K562 (cell line): ENCODE measurements around the gene ACP6. TPM values are rescaled to one million over a fixed set of nuclear protein-coding genes. Genes with fewer than 3 reads are reported as not detected.

Source experiments
- ATAC-seq: fragments of 200-7000 bp; cut with Tn5 transposase; 3 replicates; pipeline ENCODE4 v1.9.1; 2020; ENCODE audit warnings: moderate library complexity
- BruUV-seq: library from RNA; stranded (reverse); fragments of 400-500 nt; replicated peaks from 2 replicates; lab custom pipeline; 2021; lab: Mats Ljungman, UMichigan
- CTCF ChIA-PET: fragments of 300-600 bp; formaldehyde crosslinking; extraction: SDS; loops from one replicate; lab custom pipeline; 2021; ENCODE audit warnings: low intra/inter-chr PET ratio; lab: Yijun Ruan, JAX
- POLR2A ChIA-PET: fragments of 300-600, 350-650 bp; sonication (Branson Sonifier 250); formaldehyde crosslinking; extraction: SDS; loops from one replicate; lab custom pipeline; 2021; ENCODE audit warnings: antibody characterized with exemption, inconsistent platforms; lab: Yijun Ruan, JAX
- DNase-seq, 4 experiments: peaks; one replicate each; pipeline versions ENCODE4 v3.0.0 to v3.0.0-alpha.2; 2011 to 2018; ENCODE audit warnings: low spot score in 3 of 4, mixed read lengths in 3 of 4; ENCODE audit errors: extremely low read depth in 1 of 4
- FAIRE-seq: peaks from 2 replicates; lab custom pipeline; 2011; peaks lifted over from hg19 to GRCh38; lab: Jason Lieb, UNC
- H2AFZ ChIP-seq: 2 replicates; pipeline ENCODE4 v1.6.0; 2011; ENCODE audit warnings: low read depth, low read length, control low read depth, inconsistent platforms
- H3K27ac ChIP-seq: fragments of 200-600 bp; 3 replicates; pipeline ENCODE4 v1.8.0; 2011; ENCODE audit warnings: low read depth, mild to moderate bottlenecking, control low read depth, inconsistent platforms, low read length, moderate library complexity, mixed read lengths; ENCODE audit errors: extremely low read depth
- H3K27me3 ChIP-seq, 2 experiments: fragments of 300-600 bp in 1 of 2; 2 replicates in 1 of 2; 3 replicates in 1 of 2; pipeline versions ENCODE4 v1.6.0 to v1.8.0; 2011; ENCODE audit warnings: inconsistent platforms in 2 of 2, low read length in 2 of 2, mild to moderate bottlenecking in 1 of 2, mixed read lengths in 1 of 2, moderate library complexity in 1 of 2; ENCODE audit not compliant: control insufficient read depth in 2 of 2, insufficient read depth in 2 of 2
- H3K36me3 ChIP-seq: fragments of 300-600 bp; 3 replicates; pipeline ENCODE4 v1.8.0; 2011; ENCODE audit warnings: mild to moderate bottlenecking, low read length, inconsistent platforms; ENCODE audit not compliant: control insufficient read depth, insufficient read depth
- H3K4me1 ChIP-seq, 2 experiments: fragments of 200-600 bp in 1 of 2; replicated peaks in 1 of 2; 2 replicates in 1 of 2; 3 replicates in 1 of 2; pipeline versions ENCODE4 v1.5.1 to v1.8.0; 2011; ENCODE audit warnings: inconsistent platforms in 2 of 2, low read length in 2 of 2, mild to moderate bottlenecking in 1 of 2, mixed read lengths in 1 of 2, moderate library complexity in 1 of 2; ENCODE audit not compliant: control insufficient read depth in 2 of 2, insufficient read depth in 2 of 2
- H3K4me2 ChIP-seq: 2 replicates; pipeline ENCODE4 v1.6.1; 2011; ENCODE audit warnings: low read length, control low read depth, inconsistent platforms, mixed read lengths; ENCODE audit not compliant: insufficient read depth
- H3K4me3 ChIP-seq: fragments of 200-600 bp; sonication (generic), shearing (Covaris generic); 2 replicates; pipeline ENCODE4 v1.5.1; 2016; ENCODE audit warnings: control low read depth, inconsistent platforms
- H3K79me2 ChIP-seq: fragments of 200-600 bp; 3 replicates; pipeline ENCODE4 v1.8.0; 2011; ENCODE audit warnings: low read length, inconsistent platforms; ENCODE audit not compliant: control insufficient read depth, insufficient read depth
- H3K9ac ChIP-seq, 2 experiments: 2 replicates each; pipeline versions ENCODE4 v1.6.0 to v1.6.1; 2011; ENCODE audit warnings: low read depth in 2 of 2, low read length in 2 of 2, control low read depth in 1 of 2, inconsistent platforms in 1 of 2, mild to moderate bottlenecking in 1 of 2, mixed read lengths in 1 of 2; ENCODE audit not compliant: insufficient read depth in 1 of 2
- H3K9me1 ChIP-seq: one replicate; pipeline ENCODE4 v1.6.0; 2011; ENCODE audit warnings: inconsistent platforms, mild to moderate bottlenecking, low read length, moderate library complexity; ENCODE audit not compliant: control insufficient read depth, insufficient read depth
- H3K9me3 ChIP-seq: replicated peaks from 2 replicates; pipeline ENCODE4 v1.5.1; 2011; ENCODE audit warnings: low read depth, low read length, inconsistent platforms; ENCODE audit not compliant: control insufficient read depth, insufficient read depth
- H4K20me1 ChIP-seq: replicated peaks from 2 replicates; pipeline ENCODE4 v1.6.1; 2011; ENCODE audit warnings: low read length, inconsistent platforms, mixed read lengths; ENCODE audit not compliant: control insufficient read depth, insufficient read depth
- ATF4 ChIP-seq: fragments of 450-650 bp; formaldehyde crosslinking; IDR thresholded peaks from 2 replicates; pipeline ENCODE4 v1.4.0; 2022; ENCODE audit warnings: mild to moderate bottlenecking, moderate library complexity
- CTCFL ChIP-seq: IDR thresholded peaks from 2 replicates; pipeline ENCODE4 v1.6.1; 2011; ENCODE audit warnings: borderline replicate concordance, low read depth, mild to moderate bottlenecking, moderate library complexity, low read length; ENCODE audit not compliant: insufficient read depth, poor library complexity, severe bottlenecking
- ELF4 ChIP-seq: fragments of 450-650 bp; formaldehyde crosslinking; IDR thresholded peaks from 2 replicates; pipeline ENCODE4 v1.4.0; 2022; ENCODE audit warnings: missing genetic modification characterization
- GTF2F1 ChIP-seq: IDR thresholded peaks from 2 replicates; pipeline ENCODE4 v1.6.1; 2011; ENCODE audit warnings: low read depth, low read length, improper control_type of control experiment
- MAZ ChIP-seq, 2 experiments: fragments of 450-650 bp in 1 of 2; sonication (generic) in 1 of 2; formaldehyde crosslinking; IDR thresholded peaks in 1 of 2; conservative IDR thresholded peaks in 1 of 2; 2 replicates each; pipeline versions ENCODE4 v1.4.0 to v1.5.0; 2020; ENCODE audit warnings: mild to moderate bottlenecking in 1 of 2, missing genetic modification reagents in 1 of 2
- MCM5 ChIP-seq: fragments of 450-650 bp; IDR thresholded peaks from 2 replicates; pipeline ENCODE4 v1.6.1; 2016; ENCODE audit warnings: low read depth
- NCOA4 ChIP-seq: fragments of 450-650 bp; IDR thresholded peaks from 2 replicates; pipeline ENCODE4 v1.6.1; 2018; ENCODE audit warnings: mild to moderate bottlenecking; ENCODE audit not compliant: partially characterized antibody
- PTTG1 ChIP-seq: fragments of 450-650 bp; IDR thresholded peaks from 2 replicates; pipeline ENCODE4 v1.6.1; 2016; ENCODE audit warnings: low read depth, mild to moderate bottlenecking, missing genetic modification characterization, missing compliant biosample characterization
- SETDB1 ChIP-seq: IDR thresholded peaks from one replicate; pipeline ENCODE4 v1.6.1; 2012; ENCODE audit warnings: low read length, control low read depth, inconsistent platforms
- SIN3A ChIP-seq, 2 experiments: fragments of 150-350 bp in 1 of 2; IDR thresholded peaks; 2 replicates each; pipeline ENCODE4 v1.6.1; 2011 to 2016; ENCODE audit warnings: borderline replicate concordance in 2 of 2, low read depth in 2 of 2, low read length in 2 of 2, mild to moderate bottlenecking in 2 of 2, moderate library complexity in 2 of 2; ENCODE audit not compliant: control insufficient read depth in 1 of 2
- SRSF3 ChIP-seq: fragments of 200-400 bp; formaldehyde crosslinking; IDR thresholded peaks from 2 replicates; pipeline ENCODE4 v1.6.1; 2016; ENCODE audit warnings: mild to moderate bottlenecking, low read length, moderate library complexity; ENCODE audit not compliant: insufficient read depth
- THRA ChIP-seq: fragments of 450-650 bp; IDR thresholded peaks from 2 replicates; pipeline ENCODE4 v1.6.1; 2017; ENCODE audit warnings: mild to moderate bottlenecking, moderate library complexity
- ZBTB17 ChIP-seq: fragments of 450-650 bp; formaldehyde crosslinking; IDR thresholded peaks from 2 replicates; pipeline ENCODE4 v1.4.0; 2020; ENCODE audit warnings: mild to moderate bottlenecking
- ZNF239 ChIP-seq: fragments of 250-450 bp; sonication (Bioruptor Pico); IDR thresholded peaks from 2 replicates; pipeline ENCODE4 v1.4.0; 2020; ENCODE audit warnings: mild to moderate bottlenecking
- in situ Hi-C: fragments of 300-500 bp; cut with MboI; formaldehyde crosslinking; loops from 4 replicates; pipeline ENCODE4 v1.15.0; 2018; ENCODE audit warnings: inconsistent platforms, mixed read lengths
- intact Hi-C: fragments of 100-400 bp; cut with micrococcal nuclease; formaldehyde crosslinking; loops from 2 replicates; pipeline ENCODE4 v1.14.2; 2022
- polyA plus RNA-seq, 8 experiments: library from polyadenylated mRNA; depleted of rRNA in 4 of 8; stranded (reverse) in 5 of 8; unstranded in 3 of 8; fragments of >200 nt; fragmentation: Nextera tagmentation in 2 of 8; fragmentation: Illumina TruSeq in 1 of 8; extraction: Ambion mirVana in 2 of 8; extraction: Trizol in 1 of 8; gene quantifications; 2 replicates each; pipeline versions ENCODE4 v1.2.1 to v1.2.3, GENCODE V29; 2011 to 2014; ENCODE audit warnings: inconsistent platforms in 1 of 8, missing spikeins in 1 of 8
- total RNA-seq, 7 experiments: library from RNA; depleted of rRNA in 6 of 7; stranded (reverse); fragments of >200 nt in 6 of 7; fragmentation: Illumina TruSeq in 2 of 7; extraction: Trizol in 2 of 7; gene quantifications; 2 replicates each; pipeline versions ENCODE4 v1.2.1 to v1.2.3, GENCODE V29; 2011 to 2021; ENCODE audit warnings: low replicate concordance in 1 of 7
- TF ChIP-seq, protein P1 (sequence below): fragments of 250-450 bp; sonication (Bioruptor Pico); IDR thresholded peaks from 2 replicates; pipeline ENCODE4 v1.8.0; 2021; ENCODE audit warnings: mild to moderate bottlenecking, moderate library complexity

Gene ACP6
- total and polyA plus RNA-seq, 9 of the 15 experiments (the other 6 are each of a cell fraction or from before 2014, with no cell fraction given), result 0.05 to 1.4 (median 0.49) TPM

DNA sequence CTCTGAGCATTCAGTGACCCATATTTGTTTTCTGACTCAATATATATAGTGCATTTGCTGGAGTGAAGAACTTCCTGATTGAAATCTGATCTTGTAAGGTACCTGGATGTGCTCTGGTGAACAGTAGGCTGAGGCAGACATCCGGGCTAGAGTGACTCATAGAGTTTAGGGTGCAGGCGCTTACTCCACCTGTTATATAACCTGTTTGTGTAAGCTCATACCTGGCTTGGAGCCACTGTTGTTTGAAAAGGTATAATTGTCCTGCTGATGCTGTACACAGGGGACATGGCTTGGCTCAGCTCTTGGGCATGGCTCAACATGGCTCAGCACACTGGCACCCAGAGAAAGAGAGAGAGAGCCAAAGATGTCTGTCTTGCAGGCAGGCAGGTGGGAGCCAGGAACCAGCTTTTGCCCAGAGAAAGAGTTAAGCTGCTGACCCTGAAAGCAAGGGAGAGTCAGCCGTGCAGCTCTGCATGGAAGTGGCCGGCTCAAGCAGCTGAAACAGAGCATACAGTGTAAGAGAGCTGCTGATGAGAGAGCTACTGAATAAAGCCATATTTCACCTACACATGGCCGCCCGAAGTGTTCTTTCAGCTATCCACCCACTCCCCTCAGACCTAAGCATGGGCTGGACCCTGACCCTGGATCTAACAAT is 46.9 kb upstream of the ACP6 start (continued):
- no peak for TF ChIP-seq PTTG1
- no peak for TF ChIP-seq SRSF3
- no peak for TF ChIP-seq CTCFL
- TF ChIP-seq MCM5, result no peak

- Histone ChIP-seq H3K4me1 (no peaks in the 10 kb centered on the region), H3K9me1 (no peaks in the 10 kb centered on the region), H3K27ac (no peak overlapping the region), H3K27me3 (peaks cover 0 to 6% of the 10 kb centered on the region in 2 experiments; a peak in 2 of 5 replicates), H3K36me3 (no peaks in the 10 kb centered on the region), H4K20me1 (no peaks in the 10 kb centered on the region), H3K9me3 (no peaks in the 10 kb centered on the region), H2AFZ (no peak overlapping the region), H3K4me2 (no peak overlapping the region), H3K79me2 (no peaks in the 10 kb centered on the region), H3K9ac (no peak overlapping the region), H3K4me3 (no peak overlapping the region)
- POLR2A ChIA-PET, result interaction anchor here (1.1 kb wide), 1 partner anchor 11 kb away, joined by 4 read pairs; no protein-coding TSS in a partner anchor
- no peak for ATAC-seq
- no TSS peak for BruUV-seq
- no peak for DNase-seq
- no peak for FAIRE-seq
- in situ Hi-C loops (no loop called here), intact Hi-C loops (no loop called here)
- CTCF ChIA-PET, result no interaction called here
- TF ChIP-seq SETDB1 (no peak), ZBTB17 (CRISPR knock-in tag) (no peak), ATF4 (CRISPR knock-in tag) (no peak), ZNF239 (CRISPR knock-in tag) (no peak), SIN3A (IDR thresholded peaks at IDR 0.05; ENCODE audit: borderline replicate concordance in 2 of 2, control insufficient read depth in 1 of 2, low read depth in 2 of 2, low read length in 2 of 2) (no peak), GTF2F1 (no peak), THRA (no peak), ELF4 (CRISPR knock-in tag) (no peak), MAZ (CRISPR knock-in tag; conservative IDR thresholded peaks at IDR 0.05 in 1 of 2, IDR thresholded peaks at IDR 0.05 in 1 of 2) (no peak), NCOA4 (no peak)
- TF ChIP-seq, protein P1, sequence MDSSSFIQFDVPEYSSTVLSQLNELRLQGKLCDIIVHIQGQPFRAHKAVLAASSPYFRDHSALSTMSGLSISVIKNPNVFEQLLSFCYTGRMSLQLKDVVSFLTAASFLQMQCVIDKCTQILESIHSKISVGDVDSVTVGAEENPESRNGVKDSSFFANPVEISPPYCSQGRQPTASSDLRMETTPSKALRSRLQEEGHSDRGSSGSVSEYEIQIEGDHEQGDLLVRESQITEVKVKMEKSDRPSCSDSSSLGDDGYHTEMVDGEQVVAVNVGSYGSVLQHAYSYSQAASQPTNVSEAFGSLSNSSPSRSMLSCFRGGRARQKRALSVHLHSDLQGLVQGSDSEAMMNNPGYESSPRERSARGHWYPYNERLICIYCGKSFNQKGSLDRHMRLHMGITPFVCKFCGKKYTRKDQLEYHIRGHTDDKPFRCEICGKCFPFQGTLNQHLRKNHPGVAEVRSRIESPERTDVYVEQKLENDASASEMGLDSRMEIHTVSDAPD (CRISPR knock-in tag), result no peak
Measured at GRCh38 chr1:147712605-147713004, 42.3 kb upstream of the ACP6 start.
